Prostate gland (tissue), 2 donors: ENCODE data around the gene TMEM88. TPM values are rescaled to one million over a fixed set of nuclear protein-coding genes. Genes with fewer than 3 reads are reported as not detected.
A peak's percentile ranks its signal among the peaks of the same experiment; 100 is the strongest.

ENCODE experiments used
- DNase-seq: peaks from one replicate; pipeline ENCODE4 v3.0.0-alpha.2; 2019; ENCODE audit warnings: low spot score
- H3K27ac ChIP-seq, 2 donors: fragments of 200-600 bp; sonication (generic); 2 replicates each; pipeline ENCODE4 v1.5.1; 2017 to 2019
- H3K27me3 ChIP-seq: fragments of 200-600 bp; sonication (generic); replicated peaks from 2 replicates; pipeline ENCODE4 v1.5.1; 2019; ENCODE audit not compliant: insufficient read depth
- H3K36me3 ChIP-seq, 2 donors: fragments of 200-600 bp; sonication (generic); 1 replicate in 1 of 2; 2 replicates in 1 of 2; pipeline versions ENCODE4 v1.5.1 to v1.8.1; 2017 to 2019
- H3K4me1 ChIP-seq: fragments of 200-600 bp; sonication (generic); replicated peaks from 2 replicates; pipeline ENCODE4 v1.5.1; 2019
- H3K4me3 ChIP-seq, 2 donors: fragments of 200-600 bp; sonication (generic); 2 replicates each; pipeline ENCODE4 v1.5.1; 2017 to 2019
- H3K9me3 ChIP-seq: fragments of 200-600 bp; sonication (generic); 2 replicates; pipeline ENCODE4 v1.5.1; 2017
- POLR2A ChIP-seq: fragments of 450-650 bp; IDR thresholded peaks from one replicate; pipeline ENCODE4 v1.6.1; 2016; ENCODE audit warnings: antibody characterized with exemption, mild to moderate bottlenecking
- POLR2AphosphoS5 ChIP-seq: sonication (generic); formaldehyde crosslinking; IDR thresholded peaks from one replicate; pipeline ENCODE4 v1.6.1; 2017; ENCODE audit warnings: antibody characterized with exemption
- WGBS: methylation state at CpG from one replicate; pipeline ENCODE4 v1.1.5; 2018; 5-methylcytosine and 5-hydroxymethylcytosine counted together
- intact Hi-C: fragments of 100-400 bp; cut with DNase I; formaldehyde crosslinking; loops from one replicate; pipeline ENCODE4 v1.14.2; 2022
- total RNA-seq, 2 donors: library from RNA; depleted of rRNA; stranded (reverse); fragments of >200 nt; gene quantifications; one replicate each; pipeline ENCODE4 v1.1.0, GENCODE V29; 2016
- TF ChIP-seq, protein P1 (sequence below), 4 experiments: fragments of 200-600 bp in 2 of 4; fragments of 450-650 bp in 2 of 4; sonication (generic) in 2 of 4; IDR thresholded peaks; 1 replicate in 3 of 4; 2 replicates in 1 of 4; pipeline ENCODE4 v1.5.1; 2016 to 2019; ENCODE audit warnings: antibody characterized with exemption in 4 of 4, mild to moderate bottlenecking in 2 of 4, moderate library complexity in 2 of 4

TMEM88 gene
- total RNA-seq, 2 donors from 2014 or later, result 11.1 to 15.7 TPM

- Histone ChIP-seq H3K27me3 (no peaks in the 10 kb centered on the region), H3K27ac (no peak overlapping the region), H3K9me3 (no peaks in the 10 kb centered on the region), H3K4me3 (no peak overlapping the region), H3K4me1 (peaks cover 5% of the 10 kb centered on the region), H3K36me3 (peaks cover 7 to 25% of the 10 kb centered on the region in 2 donors)
- intact Hi-C loops, result loop anchor here (2.0 kb wide), 1 partner anchor 110 kb away; no protein-coding TSS in a partner anchor
- no peak for TF ChIP-seq POLR2AphosphoS5
- TF ChIP-seq POLR2A, result no peak
- TF ChIP-seq, protein P1, sequence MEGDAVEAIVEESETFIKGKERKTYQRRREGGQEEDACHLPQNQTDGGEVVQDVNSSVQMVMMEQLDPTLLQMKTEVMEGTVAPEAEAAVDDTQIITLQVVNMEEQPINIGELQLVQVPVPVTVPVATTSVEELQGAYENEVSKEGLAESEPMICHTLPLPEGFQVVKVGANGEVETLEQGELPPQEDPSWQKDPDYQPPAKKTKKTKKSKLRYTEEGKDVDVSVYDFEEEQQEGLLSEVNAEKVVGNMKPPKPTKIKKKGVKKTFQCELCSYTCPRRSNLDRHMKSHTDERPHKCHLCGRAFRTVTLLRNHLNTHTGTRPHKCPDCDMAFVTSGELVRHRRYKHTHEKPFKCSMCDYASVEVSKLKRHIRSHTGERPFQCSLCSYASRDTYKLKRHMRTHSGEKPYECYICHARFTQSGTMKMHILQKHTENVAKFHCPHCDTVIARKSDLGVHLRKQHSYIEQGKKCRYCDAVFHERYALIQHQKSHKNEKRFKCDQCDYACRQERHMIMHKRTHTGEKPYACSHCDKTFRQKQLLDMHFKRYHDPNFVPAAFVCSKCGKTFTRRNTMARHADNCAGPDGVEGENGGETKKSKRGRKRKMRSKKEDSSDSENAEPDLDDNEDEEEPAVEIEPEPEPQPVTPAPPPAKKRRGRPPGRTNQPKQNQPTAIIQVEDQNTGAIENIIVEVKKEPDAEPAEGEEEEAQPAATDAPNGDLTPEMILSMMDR (IDR thresholded peaks at IDR 0.05), result no peak
- no peak for DNase-seq
- WGBS, result 72% methylated on average over 51 of the region's 51 CpGs
These were observed 1.8 kb upstream of the TMEM88 start for GRCh38 chr17:7852919-7853690.

DNA sequence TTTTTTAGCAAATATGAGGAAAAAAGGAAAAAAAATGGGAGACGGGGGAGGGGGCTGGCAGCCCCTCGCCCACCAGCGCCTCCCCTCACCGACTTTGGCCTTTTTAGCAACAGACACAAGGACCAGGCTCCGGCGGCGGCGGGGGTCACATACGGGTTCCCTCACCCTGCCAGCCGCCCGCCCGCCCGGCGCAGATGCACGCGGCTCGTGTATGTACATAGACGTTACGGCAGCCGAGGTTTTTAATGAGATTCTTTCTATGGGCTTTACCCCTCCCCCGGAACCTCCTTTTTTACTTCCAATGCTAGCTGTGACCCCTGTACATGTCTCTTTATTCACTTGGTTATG lies 1.2 kb upstream of the TMEM88 start:
- Histone ChIP-seq H3K27ac (no peak overlapping the region), H3K9me3 (no peaks in the 10 kb centered on the region), H3K27me3 (no peaks in the 10 kb centered on the region), H3K4me3 (no peak overlapping the region), H3K4me1 (peaks cover 9% of the 10 kb centered on the region), H3K36me3 (peaks cover 4 to 19% of the 10 kb centered on the region in 2 donors)
- intact Hi-C loops, result loop anchor here (2.0 kb wide), 1 partner anchor 111 kb away; no protein-coding TSS in a partner anchor
- no peak for TF ChIP-seq POLR2A
- TF ChIP-seq, protein P1 (IDR thresholded peaks at IDR 0.05), result no peak
- no peak for TF ChIP-seq POLR2AphosphoS5
- WGBS, result 81% methylated on average over 21 of the region's 21 CpGs
- no peak for DNase-seq

DNA sequence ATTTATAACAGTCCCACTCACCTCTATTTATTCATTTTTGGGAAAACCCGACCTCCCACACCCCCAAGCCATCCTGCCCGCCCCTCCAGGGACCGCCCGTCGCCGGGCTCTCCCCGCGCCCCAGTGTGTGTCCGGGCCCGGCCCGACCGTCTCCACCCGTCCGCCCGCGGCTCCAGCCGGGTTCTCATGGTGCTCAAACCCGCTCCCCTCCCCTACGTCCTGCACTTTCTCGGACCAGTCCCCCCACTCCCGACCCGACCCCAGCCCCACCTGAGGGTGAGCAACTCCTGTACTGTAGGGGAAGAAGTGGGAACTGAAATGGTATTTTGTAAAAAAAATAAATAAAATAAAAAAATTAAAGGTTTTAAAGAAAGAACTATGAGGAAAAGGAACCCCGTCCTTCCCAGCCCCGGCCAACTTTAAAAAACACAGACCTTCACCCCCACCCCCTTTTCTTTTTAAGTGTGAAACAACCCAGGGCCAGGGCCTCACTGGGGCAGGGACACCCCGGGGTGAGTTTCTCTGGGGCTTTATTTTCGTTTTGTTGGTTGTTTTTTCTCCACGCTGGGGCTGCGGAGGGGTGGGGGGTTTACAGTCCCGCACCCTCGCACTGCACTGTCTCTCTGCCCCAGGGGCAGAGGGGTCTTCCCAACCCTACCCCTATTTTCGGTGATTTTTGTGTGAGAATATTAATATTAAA lies 638 bp upstream of the TMEM88 start:
- Histone ChIP-seq H3K27me3 (no peaks in the 10 kb centered on the region), H3K4me3 (no peak overlapping the region), H3K36me3 (peaks cover 0 to 14% of the 10 kb centered on the region in 2 donors), H3K4me1 (peaks cover 12% of the 10 kb centered on the region), H3K9me3 (no peaks in the 10 kb centered on the region), H3K27ac (peak overlapping the region in 1 of 2 donors; percentile 92)
- intact Hi-C loops, result no loop called here
- WGBS, result 75% methylated on average over 31 of the region's 31 CpGs
- DNase-seq, result no peak
- TF ChIP-seq POLR2A (no peak), POLR2AphosphoS5 (no peak)
- TF ChIP-seq, protein P1 (IDR thresholded peaks at IDR 0.05), result no peak

DNA sequence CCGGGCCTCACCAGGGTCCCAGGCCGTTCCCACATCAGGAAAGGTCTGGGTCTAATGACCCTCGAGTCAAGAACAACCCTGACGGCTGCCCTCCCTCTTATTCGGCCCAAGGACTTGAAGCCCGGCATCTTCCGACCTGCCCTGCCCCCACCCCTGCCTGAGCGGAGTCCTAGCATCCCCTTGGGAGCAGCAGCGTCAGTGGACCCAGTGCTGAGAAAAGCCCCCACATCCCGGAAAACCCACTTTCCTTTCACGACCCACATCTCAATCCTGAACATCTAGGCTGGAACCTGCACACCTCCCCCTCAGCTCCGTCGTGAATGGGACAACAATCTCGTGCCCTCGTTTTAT lies 769 bp downstream of the TMEM88 start:
- Histone ChIP-seq H3K27me3 (no peaks in the 10 kb centered on the region), H3K4me3 (peak overlapping the region in 1 of 2 donors; percentile 54), H3K27ac (peak overlapping the region; percentile 80 to 92), H3K4me1 (peaks cover 12% of the 10 kb centered on the region), H3K9me3 (no peaks in the 10 kb centered on the region), H3K36me3 (peaks cover 0 to 10% of the 10 kb centered on the region in 2 donors)
- intact Hi-C loops, result no loop called here
- TF ChIP-seq POLR2AphosphoS5, result no peak
- no peak for TF ChIP-seq POLR2A
- TF ChIP-seq, protein P1 (IDR thresholded peaks at IDR 0.05), result no peak
- WGBS, result 38% methylated on average over 15 of the region's 15 CpGs
- DNase-seq, result no peak
